Hepatocyte (in vitro differentiated cells): Measurements from ENCODE around the gene TMEM222.

Experiments used
- CTCF ChIP-seq: fragments of 200-600 bp; sonication (generic); IDR thresholded peaks from 2 replicates; pipeline ENCODE4 v1.5.1; 2016; ENCODE audit warnings: antibody characterized with exemption, mild to moderate bottlenecking; ENCODE audit not compliant: poor library complexity
- EZH2 ChIP-seq: fragments of 200-600 bp; sonication (generic); IDR thresholded peaks from 2 replicates; pipeline ENCODE4 v1.6.1; 2016; ENCODE audit warnings: antibody characterized with exemption, mild to moderate bottlenecking, borderline replicate concordance

GRCh38 chr1:27353629-27354028 lies 31.7 kb downstream of the TMEM222 start:
- no peak for TF ChIP-seq CTCF
- no peak for TF ChIP-seq EZH2
